ENCODE data around the gene MUC20. TPM values are rescaled to one million over a fixed set of nuclear protein-coding genes. Genes with fewer than 3 reads are reported as not detected.
A peak's percentile ranks its signal among the peaks of the same experiment; 100 is the strongest.

The MUC20 gene
- total and polyA plus RNA-seq, 9 of the 15 experiments (the other 6 are each of a cell fraction or from before 2014, with no cell fraction given), result 0.03 to 0.23 (median 0.15) TPM; not detected in 3

GRCh38 chr3:195705081-195705991 lies 15.4 kb upstream of the MUC20 start (continued):
- TF ChIP-seq ZNF609 (CRISPR knock-in tag; IDR thresholded peaks at IDR 0.05; ENCODE audit: borderline replicate concordance) (peak; percentile 55; the same call in 1 of the 2 replicates), BCLAF1 (IDR thresholded peaks at IDR 0.05; ENCODE audit: borderline replicate concordance in 1 of 2, control insufficient read depth in 1 of 2, low read depth in 2 of 2, low read length in 1 of 2) (no peak), ATF3 (IDR thresholded peaks at IDR 0.05) (no peak), ATF3 (CRISPR knock-in tag; conservative IDR thresholded peaks at IDR 0.05) (no peak), CUX1 (CRISPR knock-in tag; IDR thresholded peaks at IDR 0.05) (no peak), CHD2 (IDR thresholded peaks at IDR 0.05; ENCODE audit: low read depth, low read length) (peak; percentile 13; the same call in 1 of the 2 replicates), IRF9 (tag; IDR thresholded peaks at IDR 0.05) (no peak), ZNF511 (CRISPR knock-in tag; IDR thresholded peaks at IDR 0.05) (0 out of 2 replicates have a peak, but pooled peaks have one; percentile 59)
